RKO (cell line): ENCODE measurements around the gene MCFD2.
A peak's percentile ranks its signal among the peaks of the same experiment; 100 is the strongest.

ENCODE experiments used
- DNase-seq: peaks from one replicate; pipeline ENCODE4 v3.0.0-alpha.2; 2016; ENCODE audit warnings: low spot score

The MCFD2 gene

DNA sequence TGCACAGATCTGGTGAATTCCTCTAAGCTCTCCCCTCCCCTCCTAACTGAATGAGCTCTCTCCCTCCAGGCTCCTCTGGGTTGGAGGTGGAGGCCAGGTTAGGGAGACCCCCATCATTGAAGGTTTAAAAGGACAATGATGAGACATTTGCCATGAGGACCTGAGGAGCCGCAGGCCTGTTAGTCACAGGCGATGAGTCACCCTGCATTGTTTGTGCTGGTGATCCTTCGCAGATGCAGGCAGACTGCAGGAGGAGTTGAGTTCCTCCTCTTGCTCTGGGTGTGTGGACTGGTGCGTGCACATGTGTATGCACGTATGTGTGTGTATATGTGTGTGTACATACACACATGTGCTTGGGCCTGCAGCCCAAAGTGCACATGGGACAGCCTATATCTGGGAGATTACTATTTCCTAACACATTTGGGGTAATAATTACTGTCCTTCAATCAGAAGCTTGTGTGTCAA lies 42.0 kb downstream of the MCFD2 start:
- DNase-seq, result peak; percentile 87

DNA sequence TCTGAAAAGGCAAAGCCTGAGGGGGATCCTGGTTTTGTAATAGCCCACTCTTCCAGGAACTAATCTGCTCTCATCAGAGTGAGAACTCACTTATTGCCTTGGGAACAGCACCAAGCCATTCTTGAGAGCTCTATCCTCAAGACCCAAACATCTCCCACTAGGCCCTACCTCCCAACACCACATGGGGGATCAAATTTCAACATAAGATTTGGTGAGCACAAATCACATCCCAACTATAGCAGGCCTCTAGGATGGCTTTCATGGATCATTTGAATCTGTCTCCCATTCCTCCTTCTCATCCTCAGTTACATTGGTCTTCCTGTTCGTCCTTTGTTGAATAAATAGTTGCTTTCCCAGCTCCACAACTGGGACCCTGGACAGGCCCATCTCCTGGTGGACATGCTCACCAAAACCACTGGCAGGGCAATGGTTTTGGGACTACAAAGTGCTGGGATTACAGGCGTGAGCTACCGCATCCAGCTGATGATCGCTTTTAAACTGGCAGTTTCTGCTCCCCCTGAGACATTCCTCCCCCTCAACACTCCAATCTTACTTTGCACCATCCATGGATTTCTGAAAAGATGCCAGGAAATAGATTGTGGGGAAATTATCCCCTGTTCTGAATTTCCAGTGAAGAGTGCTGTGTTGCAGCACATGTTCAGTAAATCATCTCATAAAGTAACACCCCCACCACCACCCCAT lies 42.6 kb downstream of the MCFD2 start:
- no peak for DNase-seq

DNA sequence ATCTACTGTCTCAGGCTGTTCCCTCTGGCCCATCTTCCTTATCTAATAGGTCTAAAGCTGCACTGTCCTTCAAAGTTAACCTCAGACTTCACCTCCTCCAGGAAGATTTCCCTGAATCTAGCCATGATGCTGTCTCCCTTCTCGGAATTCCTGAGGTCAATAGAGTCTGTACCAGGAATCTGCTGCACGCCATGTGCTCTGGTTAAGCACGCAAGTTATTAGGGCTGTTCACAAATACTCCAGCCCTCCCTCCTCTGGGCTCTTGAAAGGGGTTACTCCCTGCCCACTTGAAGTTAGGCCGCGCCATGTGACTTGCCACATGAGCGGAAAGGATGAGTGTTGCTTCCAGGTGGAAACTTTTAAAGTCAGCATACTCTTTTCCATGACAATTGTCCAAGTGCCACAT lies 43.6 kb downstream of the MCFD2 start:
- DNase-seq, result no peak

DNA sequence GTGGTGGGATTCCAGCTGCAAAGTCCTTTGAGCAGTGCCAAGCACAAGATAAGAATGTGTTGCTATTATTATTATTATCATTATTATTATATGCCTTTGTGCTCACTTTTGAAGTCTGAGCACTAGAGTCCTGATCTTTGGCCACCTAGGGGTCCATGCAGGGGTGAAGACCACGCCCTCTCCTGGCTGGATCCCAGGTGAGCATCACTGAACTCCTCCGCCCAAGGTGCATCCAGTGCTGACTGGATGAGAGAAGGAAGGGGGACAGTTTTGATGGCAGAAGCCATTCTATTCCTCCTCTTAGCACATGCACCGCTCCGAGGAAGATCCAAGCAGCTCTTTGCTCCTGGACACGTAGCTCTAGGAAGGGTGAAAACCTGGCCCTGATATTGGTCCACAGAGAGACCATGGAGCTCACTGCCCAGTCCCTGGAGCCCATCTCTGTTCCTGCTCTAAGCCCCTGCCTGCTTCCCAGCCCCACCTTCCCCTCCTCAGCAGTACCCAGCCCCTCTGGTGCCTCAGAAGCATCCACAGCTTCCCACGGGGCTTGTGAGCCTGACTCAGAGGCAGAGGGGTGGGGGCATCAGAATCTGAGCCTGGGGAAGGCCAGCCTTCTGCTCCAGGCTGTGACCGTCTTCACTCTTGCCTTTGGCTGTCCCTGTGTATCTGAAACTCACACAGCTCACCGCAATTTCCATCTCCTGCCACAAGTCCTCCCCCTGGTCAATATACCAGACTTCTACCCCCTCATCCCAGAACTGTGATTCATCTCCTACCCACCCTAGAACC lies 45.4 kb downstream of the MCFD2 start:
- DNase-seq, result no peak

DNA sequence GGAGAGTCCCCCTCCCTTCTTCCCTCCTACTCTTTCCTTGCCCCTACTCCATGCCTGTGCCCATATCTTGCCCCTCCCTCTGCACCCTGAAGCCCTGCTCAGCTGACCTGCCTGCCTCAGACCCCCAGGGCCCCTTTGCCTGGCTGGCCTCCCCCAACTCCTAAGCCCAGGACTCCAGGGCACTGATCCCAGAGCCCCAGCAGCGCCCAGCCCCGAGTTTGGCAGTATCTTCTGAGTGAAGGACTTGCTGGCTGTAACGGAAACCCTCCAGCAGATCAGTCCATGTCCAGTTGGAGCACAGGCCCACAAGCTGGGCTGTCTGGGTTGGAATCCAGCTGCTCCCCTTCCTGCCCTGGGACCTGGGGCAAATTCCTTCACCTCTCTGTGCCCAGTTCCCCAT lies 46.0 kb downstream of the MCFD2 start:
- DNase-seq, result no peak

DNA sequence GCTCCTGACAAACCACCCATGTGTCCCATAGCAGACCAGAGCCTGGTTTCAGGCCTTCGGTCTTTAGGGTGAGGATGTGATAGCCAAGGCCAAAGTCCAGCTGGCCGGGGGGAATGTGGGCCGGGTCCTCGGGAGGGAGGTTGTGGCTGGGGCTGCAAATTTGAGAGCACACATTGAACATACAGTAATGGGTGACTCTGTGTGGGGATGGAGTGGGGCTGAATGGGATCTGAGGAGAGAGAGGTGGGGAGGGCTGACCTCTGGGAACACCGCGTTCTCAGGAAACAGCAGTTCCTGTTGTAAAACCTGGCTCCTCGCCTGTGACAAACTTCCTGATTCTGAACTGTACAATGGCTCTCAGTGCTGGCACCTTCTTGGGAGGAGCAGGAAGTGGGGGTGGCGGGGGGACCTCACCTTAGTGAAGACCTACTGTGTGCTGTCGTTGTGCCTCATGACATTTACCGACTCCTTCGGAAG lies 48.8 kb downstream of the MCFD2 start:
- no peak for DNase-seq

DNA sequence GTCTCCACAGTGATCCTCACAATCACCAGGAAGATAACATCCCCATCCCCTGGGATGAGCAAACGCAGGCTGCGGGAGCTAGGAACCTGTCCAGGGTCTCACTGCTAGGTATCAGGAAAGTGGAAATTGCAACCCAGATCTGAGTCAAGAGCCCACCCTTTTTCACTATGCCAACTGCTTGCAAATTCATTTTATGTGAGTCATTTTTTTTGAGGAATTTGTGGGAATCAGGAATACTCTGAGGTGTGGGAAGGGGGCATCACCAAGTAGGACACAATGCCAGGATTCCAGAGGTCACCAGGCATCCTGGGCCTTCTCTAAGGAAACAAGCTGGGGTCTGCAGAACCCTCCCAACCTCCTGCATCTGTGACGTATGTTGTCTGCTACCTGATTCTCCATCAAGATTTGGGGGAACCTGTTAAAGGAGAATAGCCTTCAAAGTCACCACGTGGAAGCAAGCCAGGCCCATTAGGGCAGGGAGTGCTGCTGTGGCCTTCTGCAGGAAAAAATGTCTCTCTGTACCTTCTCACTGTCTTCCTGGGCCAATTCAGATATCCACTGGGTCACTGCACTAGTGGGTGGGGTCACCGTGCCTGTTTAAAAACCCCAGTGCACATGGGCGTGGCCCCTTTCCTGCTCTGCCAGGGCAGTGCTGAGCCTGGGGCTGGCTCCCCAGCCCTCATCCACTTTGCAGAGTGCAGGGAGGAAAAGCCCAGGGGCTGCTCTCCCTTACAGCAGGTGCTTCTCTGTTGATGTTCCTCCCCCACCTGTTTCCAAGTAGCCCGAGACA lies 50.2 kb downstream of the MCFD2 start:
- no peak for DNase-seq

DNA sequence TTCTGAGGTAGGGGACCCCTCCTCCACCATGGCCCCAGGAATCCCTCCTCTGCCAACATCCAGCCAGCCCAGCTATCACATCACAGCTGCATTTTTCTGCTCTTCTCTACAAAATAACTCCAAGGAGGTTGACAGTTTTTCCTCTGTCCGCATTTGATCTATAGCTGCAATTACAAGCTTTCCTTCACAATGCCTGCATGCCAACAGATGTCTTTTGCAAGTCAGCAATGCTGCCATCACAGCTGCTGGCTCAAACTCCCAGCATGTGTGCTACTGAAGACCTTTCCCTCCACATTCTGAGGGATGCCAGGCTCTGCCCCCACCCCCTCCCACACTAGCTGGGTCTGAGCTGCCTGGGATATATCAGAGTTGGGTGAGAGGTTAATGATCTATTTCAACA lies 51.7 kb downstream of the MCFD2 start:
- DNase-seq, result no peak

DNA sequence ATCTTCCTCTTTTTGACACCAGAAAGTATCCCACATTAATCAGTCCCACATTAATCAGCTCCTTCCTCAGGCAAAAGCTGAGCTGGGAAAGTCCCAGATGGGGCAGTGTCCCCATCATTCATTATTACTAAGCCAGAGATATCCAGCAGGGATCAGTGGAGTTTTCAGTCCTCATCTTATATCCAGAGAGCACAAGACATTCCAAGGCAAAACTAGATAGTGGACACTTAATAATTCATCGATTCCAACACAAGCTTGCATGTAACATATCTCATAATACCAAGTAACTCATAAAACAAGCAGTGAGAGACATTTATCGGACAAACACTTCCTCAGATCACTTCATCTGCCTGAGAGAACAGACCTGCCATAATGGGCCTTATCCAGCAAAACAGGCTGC lies 53.1 kb downstream of the MCFD2 start:
- DNase-seq, result no peak

DNA sequence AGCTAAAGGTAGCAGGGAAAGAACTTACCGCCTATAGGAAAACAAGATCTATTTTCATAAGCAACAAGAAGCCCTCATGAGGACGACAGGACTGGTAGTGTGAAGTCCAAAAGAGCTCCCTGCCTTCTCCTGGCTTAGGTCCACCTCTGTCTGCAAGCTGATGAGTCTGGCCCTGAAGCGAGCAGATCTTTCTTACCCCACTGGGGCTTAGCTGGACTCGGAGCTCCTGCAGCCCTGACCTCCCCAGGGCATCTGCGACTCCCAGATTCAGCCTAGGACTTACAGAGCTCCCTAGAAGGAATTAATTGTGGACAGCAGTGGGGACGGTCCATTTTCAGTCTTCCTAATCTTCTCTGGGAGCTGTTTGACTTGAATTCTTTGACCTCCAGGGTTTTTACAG lies 53.7 kb downstream of the MCFD2 start:
- no peak for DNase-seq

DNA sequence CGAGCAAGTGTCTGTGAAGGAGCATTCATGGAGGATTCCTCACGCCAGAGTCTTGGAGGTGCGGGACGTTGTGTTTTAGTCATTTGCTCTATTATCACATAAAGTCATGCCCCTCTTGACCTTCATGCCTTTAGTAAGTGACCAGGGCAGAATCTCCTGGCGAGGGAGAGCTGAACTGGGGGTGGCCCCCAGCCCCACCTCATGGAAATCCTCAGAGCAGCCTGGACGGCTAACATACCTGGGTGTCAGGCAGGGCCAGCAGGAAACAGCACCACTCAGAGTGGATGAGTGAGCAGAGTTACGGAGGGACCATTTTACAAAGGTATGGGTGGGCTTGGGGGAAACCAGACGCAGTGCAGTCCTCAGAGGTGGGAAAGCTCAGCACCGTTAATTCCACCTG lies 56.1 kb downstream of the MCFD2 start:
- no peak for DNase-seq

DNA sequence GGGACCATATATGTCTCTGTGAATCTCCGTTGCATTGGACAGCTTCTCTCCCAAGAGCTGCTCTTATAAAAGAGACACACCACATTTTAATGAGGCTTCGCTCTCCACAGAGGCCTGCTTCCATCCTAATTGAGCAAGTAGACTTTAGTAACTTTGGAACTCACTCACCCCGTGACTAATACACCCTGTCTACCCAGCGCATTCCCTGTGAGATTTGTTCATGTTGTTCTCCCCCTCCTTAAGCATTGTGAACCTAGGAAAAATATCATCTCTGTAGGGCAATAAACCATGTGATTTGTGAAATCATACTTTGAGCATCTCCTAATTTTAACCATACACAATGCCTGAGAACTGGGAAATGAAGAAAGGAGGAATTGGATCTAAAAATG lies 56.9 kb downstream of the MCFD2 start:
- DNase-seq, result no peak

DNA sequence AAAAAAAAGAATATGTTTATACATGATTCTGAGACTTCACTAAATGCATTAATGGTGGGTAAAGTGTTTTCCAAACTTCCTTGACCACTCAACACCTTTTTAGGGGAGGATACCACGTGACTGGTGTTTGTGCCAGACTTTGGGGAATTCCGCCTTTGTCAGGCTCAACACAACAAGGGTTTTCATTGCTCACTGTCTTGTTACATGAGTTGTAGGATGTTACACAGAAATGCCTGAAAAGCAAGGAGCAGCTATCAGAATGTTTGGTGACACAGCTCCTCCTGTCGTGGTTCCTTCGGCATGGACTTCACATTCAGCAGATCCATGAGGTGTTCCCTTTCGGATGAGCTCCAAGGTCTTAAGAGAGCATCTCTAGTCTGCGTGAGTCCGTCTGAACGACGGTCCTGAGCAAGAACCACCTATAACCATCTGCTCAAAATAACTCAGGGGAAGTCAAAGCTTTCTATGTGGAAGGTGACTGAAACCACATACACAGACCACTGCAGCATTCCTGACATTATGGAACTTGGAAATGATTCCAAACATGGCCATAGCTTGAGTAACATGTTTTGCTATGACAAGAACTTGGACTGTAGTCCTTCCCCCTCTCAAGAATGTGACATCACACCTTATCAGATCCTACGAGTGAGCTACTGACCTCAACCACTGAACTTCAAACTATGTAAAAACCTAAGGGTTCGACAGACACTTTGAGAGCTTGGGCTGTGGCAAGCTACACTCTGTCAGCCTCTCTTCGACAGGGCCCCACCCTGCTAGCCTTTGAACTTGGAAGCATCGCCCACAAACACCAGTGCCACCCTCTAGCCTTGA lies 57.5 kb downstream of the MCFD2 start:
- no peak for DNase-seq

DNA sequence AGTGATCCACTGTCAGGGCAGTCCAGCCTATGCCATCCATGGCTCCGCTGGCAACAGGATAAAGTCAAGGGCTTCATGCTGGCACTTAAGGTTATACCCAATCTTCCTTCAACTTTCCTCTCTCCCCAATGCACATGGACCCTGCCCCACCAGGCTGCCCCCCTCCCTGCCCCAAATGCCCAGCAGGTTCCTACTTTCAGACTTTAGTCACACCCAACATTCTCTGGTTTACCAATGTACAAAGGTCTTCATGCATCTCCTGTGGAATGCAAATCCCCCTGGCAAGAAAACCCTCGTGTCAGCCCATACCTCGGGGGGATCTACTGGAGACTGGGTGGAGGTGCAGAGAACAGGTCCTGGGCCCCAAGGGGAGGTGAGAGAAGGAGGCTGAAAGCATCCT lies 59.3 kb downstream of the MCFD2 start:
- no peak for DNase-seq

DNA sequence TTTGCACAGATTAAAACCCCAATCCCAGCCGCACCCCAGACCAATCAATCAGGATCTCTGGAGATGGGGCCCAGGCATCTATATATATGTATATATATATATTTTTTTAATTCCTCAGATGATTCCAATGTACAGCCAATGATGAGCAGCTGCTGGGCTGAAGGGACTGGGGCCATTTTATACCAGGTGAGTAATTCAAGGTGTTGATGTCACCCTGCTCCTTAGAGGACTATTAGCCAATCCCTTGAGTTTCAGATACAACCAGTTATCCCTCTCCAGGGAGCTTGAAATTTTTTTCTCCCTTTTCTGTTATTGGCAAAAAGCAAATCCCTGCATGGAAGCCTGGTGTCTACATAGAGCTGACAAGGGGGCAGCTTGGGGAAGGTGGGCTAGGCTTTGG lies 59.8 kb downstream of the MCFD2 start:
- no peak for DNase-seq

DNA sequence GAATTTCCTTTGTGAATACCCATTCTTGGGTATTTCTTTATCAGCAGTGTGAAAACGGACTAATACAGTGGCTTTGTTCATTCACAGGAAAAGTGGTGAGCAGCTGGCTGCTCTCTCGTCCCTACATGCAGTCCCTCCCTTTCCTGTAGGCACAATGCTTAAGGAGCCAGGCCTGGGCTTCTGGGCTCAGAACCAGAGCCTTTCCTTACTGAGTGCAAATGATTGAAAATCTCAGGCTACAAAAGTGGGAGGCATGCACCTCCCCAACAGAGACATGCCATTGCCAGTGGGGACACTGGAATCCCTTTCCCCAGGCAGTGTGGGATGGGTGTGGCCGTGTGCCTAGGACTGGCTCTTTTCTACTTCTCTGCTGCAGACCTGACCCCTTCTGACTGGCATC lies 61.3 kb downstream of the MCFD2 start:
- DNase-seq, result no peak

DNA sequence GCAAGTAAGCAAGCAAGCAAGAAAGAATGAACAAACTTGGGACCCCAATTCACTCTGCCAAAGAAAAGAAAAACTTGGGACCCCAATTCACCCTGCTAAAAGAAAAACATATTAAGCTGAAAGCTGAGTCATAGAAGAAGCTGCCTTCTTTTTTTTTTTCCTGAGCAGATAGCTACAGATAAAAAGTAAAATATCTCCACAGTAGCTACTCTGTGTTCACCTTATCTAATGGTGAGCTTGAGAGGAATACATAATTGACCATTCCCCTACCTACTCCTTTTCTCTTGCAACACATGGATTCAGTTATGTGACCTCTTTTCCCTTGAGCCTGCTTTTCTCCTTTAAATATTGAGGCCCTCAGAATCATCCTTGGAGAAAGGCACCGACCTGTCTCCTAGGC lies 63.0 kb downstream of the MCFD2 start:
- no peak for DNase-seq

DNA sequence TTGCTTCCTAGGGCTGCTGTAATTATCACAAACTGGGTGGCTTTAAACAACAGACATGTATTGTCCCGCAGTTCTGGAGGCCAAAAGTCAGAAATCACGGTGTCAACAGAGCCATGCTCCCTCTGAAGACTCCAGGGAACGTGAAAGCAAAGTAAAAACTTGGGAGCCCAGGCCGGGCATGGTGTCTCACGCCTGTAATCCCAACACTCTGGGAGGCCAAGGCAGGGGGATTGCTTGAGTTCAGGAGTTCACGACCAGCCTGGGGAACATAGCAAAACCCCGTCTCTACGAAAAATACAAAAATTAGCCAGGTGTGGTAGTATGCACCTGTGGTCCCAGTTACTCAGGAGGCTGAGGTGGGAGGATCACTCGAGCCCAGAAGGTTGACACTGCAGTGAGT lies 63.5 kb downstream of the MCFD2 start:
- DNase-seq, result no peak
